ENCODE data around the gene MRPS12. TPM values are rescaled to one million over a fixed set of nuclear protein-coding genes. Genes with fewer than 3 reads are reported as not detected.

The MRPS12 gene
- total and polyA plus RNA-seq, 2 of the 13 experiments (the other 11 are each of a cell fraction or from before 2014, with no cell fraction given) = 27.5 to 54.8 TPM

DNA sequence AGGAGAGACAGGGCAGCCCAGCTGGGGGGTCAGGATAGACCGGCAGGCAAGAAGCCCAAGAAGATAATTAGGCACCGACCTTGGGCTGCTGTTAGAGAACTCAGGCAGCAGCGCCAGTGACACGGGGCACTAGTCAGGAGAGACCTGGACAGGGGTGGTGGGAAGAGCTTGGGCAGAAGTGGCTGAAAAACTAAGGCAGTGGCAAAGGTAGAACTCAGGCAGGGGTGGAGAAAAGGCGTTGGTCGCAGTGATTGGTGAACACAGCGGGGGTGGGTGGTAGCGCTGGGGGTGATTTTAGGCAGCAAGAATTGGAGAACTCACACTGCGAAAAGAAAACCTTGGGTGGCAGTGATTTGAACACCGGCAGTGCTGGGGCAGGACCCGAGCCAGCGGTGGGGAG, 23.1 kb upstream of the MRPS12 start:
- CTCF ChIA-PET (ENCODE audit: low intra/inter-chr PET ratio, low total read pairs) = no interaction called here

More for the DNA sequence above, 23.1 kb upstream of the MRPS12 start:
- intact Hi-C loops (cut with micrococcal nuclease; ENCODE audit: unreplicated experiment) (no loop called here), in situ Hi-C loops (cut with HindIII; ENCODE audit: extremely low pct_ligation_motif_present, low pct_unique_long_range_greater_than_20kb) (loop anchor here (25.0 kb wide), 1 partner anchor 170 kb away; the partner anchor contains the start of gene CAPN12)
- Histone ChIP-seq H2AFZ (ENCODE audit: low read length) (no peak overlapping the region), H3K36me3 (replicated peaks in 1 of 2; ENCODE audit: control insufficient read depth in 1 of 2, insufficient read depth in 2 of 2, low read length in 2 of 2) (peaks cover 4 to 12% of the 10 kb centered on the region in 2 experiments; a peak in 3 of 5 replicates), H3K9ac (ENCODE audit: insufficient read depth, low read depth, low read length) (no peak overlapping the region), H3K27me3 (ENCODE audit: control insufficient read depth in 1 of 2, insufficient read depth in 2 of 2, low read length in 2 of 2) (no peaks in the 10 kb centered on the region), H3K4me1 (ENCODE audit: insufficient read depth, low read length) (0 out of 2 replicates have a peak, but pooled peaks cover 10% of the 10 kb centered on the region), H3K9me3 (ENCODE audit: low read length) (no peaks in the 10 kb centered on the region), H3K27ac (ENCODE audit: extremely low read length, insufficient read depth, low read length) (no peak overlapping the region), H3K4me2 (ENCODE audit: low read depth, low read length) (no peak overlapping the region), H3K4me3 (replicated peaks in 1 of 3; ENCODE audit: insufficient read depth in 1 of 3, low read depth in 2 of 3, low read length in 3 of 3) (no peak overlapping the region), H4K20me1 (ENCODE audit: insufficient read depth, low read length) (no peaks in the 10 kb centered on the region), H3K79me2 (ENCODE audit: insufficient read depth, low read length) (no peaks in the 10 kb centered on the region)
- DNase-seq (ENCODE audit: low spot score) (no peak), ATAC-seq (no peak), FAIRE-seq (no peak)
- TF ChIP-seq, protein P1, sequence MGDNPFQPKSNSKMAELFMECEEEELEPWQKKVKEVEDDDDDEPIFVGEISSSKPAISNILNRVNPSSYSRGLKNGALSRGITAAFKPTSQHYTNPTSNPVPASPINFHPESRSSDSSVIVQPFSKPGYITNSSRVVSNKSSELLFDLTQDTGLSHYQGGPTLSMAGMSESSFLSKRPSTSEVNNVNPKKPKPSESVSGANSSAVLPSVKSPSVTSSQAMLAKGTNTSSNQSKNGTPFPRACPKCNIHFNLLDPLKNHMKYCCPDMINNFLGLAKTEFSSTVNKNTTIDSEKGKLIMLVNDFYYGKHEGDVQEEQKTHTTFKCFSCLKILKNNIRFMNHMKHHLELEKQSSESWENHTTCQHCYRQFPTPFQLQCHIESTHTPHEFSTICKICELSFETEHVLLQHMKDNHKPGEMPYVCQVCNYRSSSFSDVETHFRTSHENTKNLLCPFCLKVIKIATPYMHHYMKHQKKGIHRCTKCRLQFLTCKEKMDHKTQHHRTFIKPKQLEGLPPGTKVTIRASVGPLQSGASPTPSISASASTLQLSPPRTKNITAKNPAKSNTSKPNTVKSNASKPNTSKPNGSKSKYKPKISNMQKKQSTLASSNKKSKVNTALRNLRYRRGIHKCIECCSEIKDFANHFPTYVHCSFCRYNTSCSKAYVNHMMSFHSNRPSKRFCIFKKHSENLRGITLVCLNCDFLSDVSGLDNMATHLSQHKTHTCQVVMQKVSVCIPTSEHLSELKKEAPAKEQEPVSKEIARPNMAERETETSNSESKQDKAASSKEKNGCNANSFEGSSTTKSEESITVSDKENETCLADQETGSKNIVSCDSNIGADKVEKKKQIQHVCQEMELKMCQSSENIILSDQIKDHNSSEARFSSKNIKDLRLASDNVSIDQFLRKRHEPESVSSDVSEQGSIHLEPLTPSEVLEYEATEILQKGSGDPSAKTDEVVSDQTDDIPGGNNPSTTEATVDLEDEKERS (CRISPR knock-in tag; IDR thresholded peaks at IDR 0.05) = no peak
- TF ChIP-seq, protein P2, sequence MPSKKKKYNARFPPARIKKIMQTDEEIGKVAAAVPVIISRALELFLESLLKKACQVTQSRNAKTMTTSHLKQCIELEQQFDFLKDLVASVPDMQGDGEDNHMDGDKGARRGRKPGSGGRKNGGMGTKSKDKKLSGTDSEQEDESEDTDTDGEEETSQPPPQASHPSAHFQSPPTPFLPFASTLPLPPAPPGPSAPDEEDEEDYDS (CRISPR knock-in tag; IDR thresholded peaks at IDR 0.05) = no peak
- TF ChIP-seq SRF (IDR thresholded peaks at IDR 0.05; ENCODE audit: low read depth, low read length) = no peak
- no peak for TF ChIP-seq ELF1 (CRISPR knock-in tag; IDR thresholded peaks at IDR 0.05)
- no peak for TF ChIP-seq ZMYM3 (CRISPR knock-in tag; IDR thresholded peaks at IDR 0.05)
- TF ChIP-seq, protein P3, sequence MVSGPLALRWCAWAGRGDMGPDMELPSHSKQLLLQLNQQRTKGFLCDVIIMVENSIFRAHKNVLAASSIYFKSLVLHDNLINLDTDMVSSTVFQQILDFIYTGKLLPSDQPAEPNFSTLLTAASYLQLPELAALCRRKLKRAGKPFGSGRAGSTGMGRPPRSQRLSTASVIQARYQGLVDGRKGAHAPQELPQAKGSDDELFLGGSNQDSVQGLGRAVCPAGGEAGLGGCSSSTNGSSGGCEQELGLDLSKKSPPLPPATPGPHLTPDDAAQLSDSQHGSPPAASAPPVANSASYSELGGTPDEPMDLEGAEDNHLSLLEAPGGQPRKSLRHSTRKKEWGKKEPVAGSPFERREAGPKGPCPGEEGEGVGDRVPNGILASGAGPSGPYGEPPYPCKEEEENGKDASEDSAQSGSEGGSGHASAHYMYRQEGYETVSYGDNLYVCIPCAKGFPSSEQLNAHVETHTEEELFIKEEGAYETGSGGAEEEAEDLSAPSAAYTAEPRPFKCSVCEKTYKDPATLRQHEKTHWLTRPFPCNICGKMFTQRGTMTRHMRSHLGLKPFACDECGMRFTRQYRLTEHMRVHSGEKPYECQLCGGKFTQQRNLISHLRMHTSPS (CRISPR knock-in tag; IDR thresholded peaks at IDR 0.05; ENCODE audit: low read depth) = no peak
- no peak for TF ChIP-seq RFXANK (CRISPR knock-in tag; IDR thresholded peaks at IDR 0.05)
- no peak for TF ChIP-seq BORCS8-MEF2B (CRISPR knock-in tag; IDR thresholded peaks at IDR 0.05)
- no peak for TF ChIP-seq GATA4 (IDR thresholded peaks at IDR 0.05; ENCODE audit: borderline replicate concordance, low read depth)
- TF ChIP-seq ZNF546 (CRISPR knock-in tag; conservative IDR thresholded peaks at IDR 0.05) = no peak
- TF ChIP-seq BRCA1 (CRISPR knock-in tag; IDR thresholded peaks at IDR 0.05) = no peak
- TF ChIP-seq SNAI1 (CRISPR knock-in tag; IDR thresholded peaks at IDR 0.05; ENCODE audit: borderline replicate concordance) = no peak
- TF ChIP-seq ZNF878 (CRISPR knock-in tag; IDR thresholded peaks at IDR 0.05) = no peak
- TF ChIP-seq ZNF660 (CRISPR knock-in tag; IDR thresholded peaks at IDR 0.05; ENCODE audit: borderline replicate concordance, low read depth) = no peak
- TF ChIP-seq ZNF768 (CRISPR knock-in tag; IDR thresholded peaks at IDR 0.05) = no peak
- no peak for TF ChIP-seq WIZ (CRISPR knock-in tag; IDR thresholded peaks at IDR 0.05)
- TF ChIP-seq SPEN (CRISPR knock-in tag; IDR thresholded peaks at IDR 0.05; ENCODE audit: low read depth) = no peak
- TF ChIP-seq ZNF33B (CRISPR knock-in tag; IDR thresholded peaks at IDR 0.05) = no peak
- TF ChIP-seq MBD4 (IDR thresholded peaks at IDR 0.05; ENCODE audit: borderline replicate concordance, low read length) = no peak
- no peak for TF ChIP-seq ZNF672 (CRISPR knock-in tag; IDR thresholded peaks at IDR 0.05)
- POLR2A ChIA-PET = interaction anchor here (1.6 kb wide), 1 partner anchor 23 kb away, joined by 4 read pairs; the partner anchor contains the start of genes MRPS12 and SARS2
- BruUV-seq (replicated peaks) = no TSS peak
- WGBS (ENCODE audit: low lambda C conversion rate) = 95% methylated on average over 12 of the region's 12 CpGs
